OCI-LY1 (cell line): ENCODE data around the gene ACY1.

Experiments
- H2AFZ ChIP-seq: fragments of 200-600 bp; sonication (generic), shearing (Covaris generic); 2 replicates; pipeline ENCODE4 v1.6.0; 2014; ENCODE audit warnings: antibody characterized with exemption, mild to moderate bottlenecking, low read length
- H3F3A ChIP-seq: fragments of 200-600 bp; sonication (generic), shearing (Covaris generic); 2 replicates; pipeline ENCODE4 v1.6.0; 2014; ENCODE audit warnings: mild to moderate bottlenecking, antibody characterized with exemption, low read length, moderate library complexity; ENCODE audit not compliant: insufficient read depth
- H3K27ac ChIP-seq: fragments of 200-600 bp; sonication (generic); 2 replicates; pipeline ENCODE4 v1.5.1; 2014; ENCODE audit warnings: low read length, mixed run types, mild to moderate bottlenecking, low read depth; ENCODE audit not compliant: poor library complexity, severe bottlenecking
- H3K27me3 ChIP-seq: fragments of 200-600 bp; sonication (generic); 2 replicates; pipeline ENCODE4 v1.6.0; 2014; ENCODE audit warnings: antibody characterized with exemption, mild to moderate bottlenecking, low read length, moderate library complexity; ENCODE audit not compliant: insufficient read depth
- H3K36me3 ChIP-seq: fragments of 200-600 bp; sonication (generic); 2 replicates; pipeline ENCODE4 v1.6.1; 2014; ENCODE audit warnings: mild to moderate bottlenecking, antibody characterized with exemption, low read length, moderate library complexity, mixed read lengths; ENCODE audit not compliant: insufficient read depth
- H3K4me1 ChIP-seq: fragments of 200-600 bp; sonication (generic); 2 replicates; pipeline ENCODE4 v1.5.1; 2014; ENCODE audit warnings: mild to moderate bottlenecking, low read length, moderate library complexity; ENCODE audit not compliant: insufficient read depth, severe bottlenecking
- H3K4me2 ChIP-seq: fragments of 200-600 bp; sonication (generic), shearing (Covaris generic); 2 replicates; pipeline ENCODE4 v1.6.1; 2014; ENCODE audit warnings: low read length
- H3K4me3 ChIP-seq: fragments of 200-600 bp; sonication (generic); 2 replicates; pipeline ENCODE4 v1.5.1; 2014; ENCODE audit warnings: low read length, low read depth, mild to moderate bottlenecking, mixed read lengths; ENCODE audit not compliant: poor library complexity, severe bottlenecking
- H3K79me2 ChIP-seq: fragments of 200-600 bp; shearing (Covaris generic); 2 replicates; pipeline ENCODE4 v1.6.1; 2016; ENCODE audit warnings: mixed run types, low read length, mixed read lengths; ENCODE audit not compliant: insufficient read depth
- H3K9ac ChIP-seq: fragments of 200-600 bp; sonication (generic), shearing (Covaris generic); 2 replicates; pipeline ENCODE4 v1.6.1; 2014; ENCODE audit warnings: mild to moderate bottlenecking, low read length, mixed read lengths
- H3K9me2 ChIP-seq: fragments of 200-600 bp; sonication (generic), shearing (Covaris generic); 2 replicates; pipeline ENCODE4 v1.6.1; 2014; ENCODE audit warnings: low read depth, mild to moderate bottlenecking, low read length, mixed read lengths
- H3K9me3 ChIP-seq: fragments of 200-600 bp; shearing (Covaris generic); 2 replicates; pipeline ENCODE4 v1.6.1; 2014; ENCODE audit warnings: low read length, mixed read lengths
- H4K20me1 ChIP-seq: fragments of 200-600 bp; sonication (generic), shearing (Covaris generic); 2 replicates; pipeline ENCODE4 v1.6.0; 2016; ENCODE audit warnings: mild to moderate bottlenecking, low read length; ENCODE audit not compliant: insufficient read depth
- CTCF ChIP-seq: fragments of 200-600 bp; sonication (generic), shearing (Covaris generic); IDR thresholded peaks from 2 replicates; pipeline ENCODE4 v1.5.1; 2017; ENCODE audit warnings: mild to moderate bottlenecking, antibody characterized with exemption, low read length, moderate library complexity, mixed read lengths
- EZH2 ChIP-seq: fragments of 200-600 bp; sonication (generic), shearing (Covaris generic); IDR thresholded peaks from 2 replicates; pipeline ENCODE4 v1.8.0; 2017; ENCODE audit warnings: borderline replicate concordance, mixed run types, mild to moderate bottlenecking, antibody characterized with exemption, low read length, moderate library complexity, mixed read lengths

ACY1 gene

GRCh38 chr3:51961011-51961410, 22.3 kb upstream of the ACY1 start:
- H3K79me2 ChIP-seq, result no peaks in the 10 kb centered on the region
- H3K9ac ChIP-seq, result no peak overlapping the region
- H3K4me1 ChIP-seq, result peaks cover 9% of the 10 kb centered on the region
- no peaks in the 10 kb centered on the region for H3F3A ChIP-seq
- no peak overlapping the region for H2AFZ ChIP-seq
- no peak overlapping the region for H3K4me2 ChIP-seq
- H3K9me3 ChIP-seq, result no peaks in the 10 kb centered on the region
- H3K9me2 ChIP-seq, result no peaks in the 10 kb centered on the region
- H4K20me1 ChIP-seq, result no peaks in the 10 kb centered on the region
- H3K27ac ChIP-seq, result no peak overlapping the region
- no peaks in the 10 kb centered on the region for H3K36me3 ChIP-seq
- 0 out of 2 replicates have a peak, but pooled peaks cover 3% of the 10 kb centered on the region for H3K27me3 ChIP-seq
- TF ChIP-seq EZH2, result no peak
- TF ChIP-seq CTCF, result no peak
- no peak overlapping the region for H3K4me3 ChIP-seq

- Histone ChIP-seq H3K9me2 (no peaks in the 10 kb centered on the region), H3K4me3 (no peak overlapping the region), H3K4me1 (peaks cover 2% of the 10 kb centered on the region), H3K9ac (no peak overlapping the region), H3K36me3 (no peaks in the 10 kb centered on the region), H3K9me3 (no peaks in the 10 kb centered on the region), H3K79me2 (no peaks in the 10 kb centered on the region), H3K27ac (no peak overlapping the region), H4K20me1 (no peaks in the 10 kb centered on the region), H3F3A (no peaks in the 10 kb centered on the region), H2AFZ (no peak overlapping the region), H3K4me2 (no peak overlapping the region), H3K27me3 (0 out of 2 replicates have a peak, but pooled peaks cover 3% of the 10 kb centered on the region)
- TF ChIP-seq CTCF (no peak), EZH2 (no peak)
These were observed 21.4 kb upstream of the ACY1 start for GRCh38 chr3:51961602-51962569.

- TF ChIP-seq CTCF (no peak), EZH2 (no peak)
- Histone ChIP-seq H3K4me1 (peaks cover 10% of the 10 kb centered on the region), H3K4me3 (no peak overlapping the region), H3K9me2 (no peaks in the 10 kb centered on the region), H4K20me1 (no peaks in the 10 kb centered on the region), H3K9ac (no peak overlapping the region), H3K79me2 (no peaks in the 10 kb centered on the region), H3K9me3 (no peaks in the 10 kb centered on the region), H3K4me2 (no peak overlapping the region), H2AFZ (no peak overlapping the region), H3K27me3 (no peaks in the 10 kb centered on the region), H3K27ac (no peak overlapping the region), H3F3A (no peaks in the 10 kb centered on the region), H3K36me3 (no peaks in the 10 kb centered on the region)
These were observed 20.3 kb upstream of the ACY1 start for GRCh38 chr3:51962854-51963530.
